Mucosa of descending colon (tissue), 3 donors: Measurements from ENCODE around the gene CHST8. TPM values are rescaled to one million over a fixed set of nuclear protein-coding genes. Genes with fewer than 3 reads are reported as not detected.

ENCODE experiments used
- ATAC-seq: fragments of 200-7000 bp; cut with Tn5 transposase; one replicate; pipeline ENCODE4 v1.9.1; 2020; ENCODE audit warnings: mild to moderate bottlenecking, moderate library complexity
- DNase-seq, 3 donors: peaks; one replicate each; pipeline ENCODE4 v3.0.0-alpha.2; 2020
- H3K36me3 ChIP-seq: fragments of 200-600 bp; one replicate; pipeline ENCODE4 v1.8.0; 2021; ENCODE audit warnings: low read depth, mild to moderate bottlenecking
- H3K4me1 ChIP-seq: fragments of 200-600 bp; one replicate; pipeline ENCODE4 v1.8.0; 2021; ENCODE audit warnings: low read depth, mild to moderate bottlenecking
- H3K4me3 ChIP-seq: fragments of 200-600 bp; one replicate; pipeline ENCODE4 v1.8.0; 2021; ENCODE audit warnings: mild to moderate bottlenecking
- H3K9me3 ChIP-seq: fragments of 200-600 bp; one replicate; pipeline ENCODE4 v1.8.0; 2021; ENCODE audit warnings: mild to moderate bottlenecking
- CTCF ChIP-seq: fragments of 200-600 bp; IDR thresholded peaks from one replicate; pipeline ENCODE4 v1.8.0; 2022; ENCODE audit warnings: antibody characterized with exemption, mild to moderate bottlenecking
- intact Hi-C, 2 donors: fragments of 100-400 bp; cut with DNase I in 1 of 2; cut with micrococcal nuclease in 1 of 2; formaldehyde crosslinking; loops; one replicate each; pipeline versions ENCODE4 v1.11.0 to v1.11.1; 2022; cut with DNase I, micrococcal nuclease
- total RNA-seq, 3 donors: library from RNA; stranded (reverse); fragmentation: NEBNext Ultra II Directional in 2 of 3; extraction: Animal tissue kit (Norgen Biotek cat#: 25700) in 2 of 3; gene quantifications; one replicate each; pipeline versions ENCODE4 v1.2.1 to v1.2.4, GENCODE V29; 2021 to 2023
- donor health status: DM: no; HTN: no; CAD: no; lungs with moderate emphysema.
- donor health status: DM: no; HTN: no; CAD: no.
- donor health status: DM: no; HTN: yes; CAD: no.

CHST8 gene
- total RNA-seq, 3 donors from 2014 or later, result 0.31 TPM; not detected in 2

GRCh38 chr19:33821871-33822270, 200.1 kb downstream of the CHST8 start:
- Histone ChIP-seq H3K4me3 (no peak overlapping the region), H3K36me3 (no peaks in the 10 kb centered on the region), H3K4me1 (peaks cover 11% of the 10 kb centered on the region), H3K9me3 (no peaks in the 10 kb centered on the region)
- intact Hi-C loops, result no loop called here
- TF ChIP-seq CTCF, result no peak
- ATAC-seq (no peak), DNase-seq (no peak)

Other genes starting within 250 kb of the CHST8 start
- gene CEBPG, start 248.2 kb upstream of the CHST8 start, total RNA-seq, result 10 to 100 TPM; 47.8 to 68.5 (median 58.2) TPM
- gene PEPD, start 100.2 kb upstream of the CHST8 start, total RNA-seq, result 10 to 100 TPM; 40.4 to 91.5 (median 79.1) TPM
- 10 to 100 TPM in 2 of 3 donors, 1 to 10 TPM in 1; 8.0 to 42.3 (median 10.1) TPM for gene KCTD15, start 174.9 kb downstream of the CHST8 start, total RNA-seq